GM12892 (cell line): ENCODE data around the gene MANEAL.

Experiments
- POLR2A ChIP-seq: IDR thresholded peaks from 2 replicates; pipeline ENCODE4 v1.6.1; 2011; ENCODE audit warnings: low read depth, low read length, control low read depth
- POLR2AphosphoS5 ChIP-seq: IDR thresholded peaks from 2 replicates; pipeline ENCODE4 v1.6.1; 2011; ENCODE audit warnings: low read depth, low read length, control low read depth

DNA sequence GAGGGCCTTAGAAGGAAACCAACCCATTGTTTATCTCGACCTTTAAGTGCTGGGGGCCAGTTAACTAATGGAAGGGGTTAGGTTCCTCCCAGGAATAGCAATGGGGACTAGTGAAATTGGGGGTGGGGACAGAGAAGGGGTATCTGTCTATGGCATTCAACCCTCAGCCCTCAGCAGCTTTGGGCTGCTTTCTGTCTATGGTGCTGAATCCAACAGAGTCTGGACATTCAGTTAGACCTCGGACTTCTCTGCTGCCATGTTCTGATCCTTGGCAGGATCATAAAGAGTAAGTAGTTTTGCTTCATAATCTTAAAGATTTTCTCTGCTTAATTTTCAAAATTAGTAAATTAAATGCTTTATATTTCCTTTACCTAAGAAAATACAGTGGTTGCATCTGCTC, 26.2 kb upstream of the MANEAL start:
- no peak for TF ChIP-seq POLR2AphosphoS5
- TF ChIP-seq POLR2A = no peak
